Activated CD4-positive, alpha-beta T cell treated with anti-CD3 and anti-CD28 coated beads, Interleukin-2, amount 10 ng/mL, durations not matched to agents 7 days and 5 days (primary cell): Measurements from ENCODE around the gene EPHB1. TPM values are rescaled to one million over a fixed set of nuclear protein-coding genes. Genes with fewer than 3 reads are reported as not detected.

Source experiments
- CTCF ChIA-PET: fragments of 350-600 bp; sonication (Branson Sonifier 250); formaldehyde crosslinking; loops from one replicate; lab custom pipeline; 2021; ENCODE audit warnings: antibody characterized with exemption; lab: Charles Lee
- POLR2A ChIA-PET: fragments of 350-600 bp; sonication (Branson Sonifier 250); formaldehyde crosslinking; loops from one replicate; lab custom pipeline; 2021; ENCODE audit warnings: antibody characterized with exemption; lab: Charles Lee
- DNase-seq: peaks from one replicate; pipeline ENCODE4 v3.0.0-alpha.2; 2020
- H3K27ac Mint-ChIP-seq: one replicate; pipeline ENCODE4 v1.8.0; 2021; ENCODE audit warnings: mild to moderate bottlenecking, moderate library complexity, mixed read lengths
- H3K27me3 Mint-ChIP-seq: one replicate; pipeline ENCODE4 v1.8.0; 2021; ENCODE audit warnings: mixed read lengths
- H3K36me3 Mint-ChIP-seq: one replicate; pipeline ENCODE4 v1.8.0; 2021; ENCODE audit warnings: low read depth, mixed read lengths
- H3K4me1 Mint-ChIP-seq: one replicate; pipeline ENCODE4 v1.8.0; 2021; ENCODE audit warnings: mixed read lengths
- H3K4me3 Mint-ChIP-seq: one replicate; pipeline ENCODE4 v1.8.0; 2021; ENCODE audit warnings: mild to moderate bottlenecking, moderate library complexity, mixed read lengths
- H3K9me3 Mint-ChIP-seq: one replicate; pipeline ENCODE4 v1.8.0; 2021; ENCODE audit warnings: mixed read lengths
- total RNA-seq, 2 experiments: library from RNA; stranded (reverse); gene quantifications; one replicate each; pipeline ENCODE4 v1.2.3, GENCODE V29; 2021

The EPHB1 gene
- total RNA-seq, 2 experiments from 2014 or later: 1.2 to 1.8 TPM

GRCh38 chr3:135145581-135145980 is 350.5 kb downstream of the EPHB1 start:
- Mint-ChIP-seq H3K36me3 (no peaks in the 10 kb centered on the region), H3K9me3 (no peaks in the 10 kb centered on the region), H3K27me3 (no peaks in the 10 kb centered on the region), H3K4me3 (no peak overlapping the region), H3K27ac (no peak overlapping the region), H3K4me1 (no peaks in the 10 kb centered on the region)
- POLR2A ChIA-PET: no interaction called here
- CTCF ChIA-PET: no interaction called here
- DNase-seq: no peak

- ChIA-PET CTCF (no interaction called here), POLR2A (no interaction called here)
- Mint-ChIP-seq H3K27me3 (no peaks in the 10 kb centered on the region), H3K4me3 (no peak overlapping the region), H3K9me3 (no peaks in the 10 kb centered on the region), H3K4me1 (no peaks in the 10 kb centered on the region), H3K27ac (no peak overlapping the region), H3K36me3 (no peaks in the 10 kb centered on the region)
- no peak for DNase-seq
Observed at GRCh38 chr3:135147657-135148056, 352.6 kb downstream of the EPHB1 start.

- Mint-ChIP-seq H3K4me3 (no peak overlapping the region), H3K27ac (no peak overlapping the region), H3K27me3 (no peaks in the 10 kb centered on the region), H3K9me3 (no peaks in the 10 kb centered on the region), H3K4me1 (no peaks in the 10 kb centered on the region), H3K36me3 (no peaks in the 10 kb centered on the region)
- ChIA-PET CTCF (no interaction called here), POLR2A (no interaction called here)
- DNase-seq: no peak
Observed at GRCh38 chr3:135148398-135149020, 353.4 kb downstream of the EPHB1 start.

- DNase-seq: no peak
- H3K4me3 Mint-ChIP-seq: no peak overlapping the region
- H3K4me1 Mint-ChIP-seq: no peaks in the 10 kb centered on the region
- no peaks in the 10 kb centered on the region for H3K27me3 Mint-ChIP-seq
- CTCF ChIA-PET: interaction anchor here (0.6 kb wide), 1 partner anchor 23 kb away, joined by 3 read pairs; no protein-coding TSS in a partner anchor
- no peaks in the 10 kb centered on the region for H3K9me3 Mint-ChIP-seq
- no peak overlapping the region for H3K27ac Mint-ChIP-seq
- POLR2A ChIA-PET: no interaction called here
- no peaks in the 10 kb centered on the region for H3K36me3 Mint-ChIP-seq
Observed at GRCh38 chr3:135149707-135150681, 354.9 kb downstream of the EPHB1 start.

GRCh38 chr3:135154186-135154585 is 359.1 kb downstream of the EPHB1 start:
- Mint-ChIP-seq H3K27me3 (no peaks in the 10 kb centered on the region), H3K4me3 (no peak overlapping the region), H3K27ac (no peak overlapping the region), H3K36me3 (no peaks in the 10 kb centered on the region), H3K4me1 (no peaks in the 10 kb centered on the region), H3K9me3 (no peaks in the 10 kb centered on the region)
- DNase-seq: no peak
- ChIA-PET POLR2A (no interaction called here), CTCF (no interaction called here)

GRCh38 chr3:135155228-135155627 is 360.2 kb downstream of the EPHB1 start:
- DNase-seq: no peak
- CTCF ChIA-PET: no interaction called here
- no peaks in the 10 kb centered on the region for H3K27me3 Mint-ChIP-seq
- H3K4me3 Mint-ChIP-seq: no peak overlapping the region
- POLR2A ChIA-PET: no interaction called here
- H3K36me3 Mint-ChIP-seq: no peaks in the 10 kb centered on the region
- no peak overlapping the region for H3K27ac Mint-ChIP-seq
- H3K9me3 Mint-ChIP-seq: no peaks in the 10 kb centered on the region
- no peaks in the 10 kb centered on the region for H3K4me1 Mint-ChIP-seq

DNA sequence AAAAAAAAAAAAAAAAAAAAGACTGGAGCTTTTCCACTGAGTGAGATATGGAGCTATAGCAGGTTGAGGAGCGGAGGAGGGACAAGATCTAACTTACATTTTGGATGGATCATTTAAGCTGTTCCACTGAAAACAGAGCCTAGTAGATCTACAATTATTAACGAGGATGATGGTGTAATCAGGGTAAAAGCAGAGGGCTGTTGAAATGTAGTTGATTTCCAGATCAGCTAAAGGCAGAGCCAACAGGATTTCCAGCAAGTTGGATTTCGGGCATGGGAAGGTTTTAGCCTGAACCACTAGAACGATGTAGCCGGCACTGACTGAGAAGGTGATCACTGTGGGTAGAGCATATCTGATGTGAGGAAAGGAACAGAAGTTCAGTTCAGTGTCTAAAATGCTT is 360.7 kb downstream of the EPHB1 start:
- CTCF ChIA-PET: interaction anchor here (0.6 to 1.5 kb wide), 2 partner anchors 14 to 25 kb away, joined by 3 read pairs; no protein-coding TSS in a partner anchor
- H3K27me3 Mint-ChIP-seq: no peaks in the 10 kb centered on the region
- H3K36me3 Mint-ChIP-seq: no peaks in the 10 kb centered on the region
- POLR2A ChIA-PET: no interaction called here
- no peaks in the 10 kb centered on the region for H3K9me3 Mint-ChIP-seq
- no peak for DNase-seq
- H3K27ac Mint-ChIP-seq: no peak overlapping the region
- no peak overlapping the region for H3K4me3 Mint-ChIP-seq
- H3K4me1 Mint-ChIP-seq: no peaks in the 10 kb centered on the region

GRCh38 chr3:135157045-135157740 is 362.1 kb downstream of the EPHB1 start:
- POLR2A ChIA-PET: no interaction called here
- H3K36me3 Mint-ChIP-seq: no peaks in the 10 kb centered on the region
- CTCF ChIA-PET: interaction anchor here (1.5 kb wide), 1 partner anchor 24 kb away, joined by 3 read pairs; no protein-coding TSS in a partner anchor

DNA sequence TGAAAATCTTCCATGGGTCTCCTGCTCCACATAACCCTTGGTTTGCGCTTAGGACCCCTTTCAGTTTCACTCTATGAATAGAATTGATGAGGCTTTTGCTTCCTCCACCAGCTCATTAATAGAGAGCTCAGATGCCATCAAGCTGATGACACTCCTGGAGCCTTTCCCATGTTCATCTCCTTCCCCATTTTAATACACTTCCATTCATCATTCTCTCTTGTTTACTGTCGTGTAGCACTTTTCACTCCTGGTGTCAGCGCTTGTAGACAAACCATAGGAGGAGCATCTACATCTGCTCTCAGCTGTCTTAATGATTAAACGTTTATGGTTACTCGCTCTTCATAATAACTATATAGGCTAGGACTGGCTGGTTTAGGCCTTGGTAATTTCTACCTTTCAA is 363.5 kb downstream of the EPHB1 start:
- Mint-ChIP-seq H3K27ac (no peak overlapping the region), H3K36me3 (no peaks in the 10 kb centered on the region)
- POLR2A ChIA-PET: no interaction called here

More at GRCh38 chr3:135157045-135157740, 362.1 kb downstream of the EPHB1 start:
- Mint-ChIP-seq H3K4me3 (no peak overlapping the region), H3K27ac (no peak overlapping the region), H3K27me3 (no peaks in the 10 kb centered on the region), H3K4me1 (no peaks in the 10 kb centered on the region), H3K9me3 (no peaks in the 10 kb centered on the region)
- no peak for DNase-seq

DNA sequence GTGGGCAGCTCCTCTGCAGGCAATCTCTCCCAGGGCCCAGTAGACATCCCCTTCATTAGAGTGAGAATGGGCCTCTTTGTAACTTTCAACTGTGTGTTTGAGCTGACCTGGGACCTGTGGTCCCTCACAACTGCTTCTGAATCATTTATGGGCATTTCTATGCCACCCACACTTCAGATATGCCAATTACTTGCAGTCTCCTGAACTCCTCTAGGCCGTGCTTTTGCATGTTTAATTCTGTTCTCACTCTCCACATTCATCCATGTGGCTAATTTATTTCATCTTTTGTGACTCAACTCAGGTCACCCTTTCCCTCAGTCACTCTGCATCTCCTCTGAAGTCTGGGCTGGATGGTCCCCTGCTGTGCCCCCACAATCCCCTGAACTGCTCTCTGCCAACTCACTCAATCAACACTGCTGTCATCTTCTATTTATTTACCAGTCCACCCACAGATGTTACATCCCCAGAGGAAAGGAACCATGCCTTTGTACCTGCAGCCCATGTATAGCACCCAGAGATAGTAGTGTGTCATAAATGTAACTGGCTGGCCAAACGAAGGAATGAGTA is 364.7 kb downstream of the EPHB1 start:
- Mint-ChIP-seq H3K9me3 (no peaks in the 10 kb centered on the region), H3K4me3 (no peak overlapping the region), H3K27ac (no peak overlapping the region), H3K27me3 (no peaks in the 10 kb centered on the region), H3K36me3 (no peaks in the 10 kb centered on the region), H3K4me1 (no peaks in the 10 kb centered on the region)
- no peak for DNase-seq
- ChIA-PET POLR2A (no interaction called here), CTCF (no interaction called here)

More for the DNA sequence above, 363.5 kb downstream of the EPHB1 start:
- CTCF ChIA-PET: no interaction called here
- H3K4me3 Mint-ChIP-seq: no peak overlapping the region
- H3K9me3 Mint-ChIP-seq: no peaks in the 10 kb centered on the region
- no peak for DNase-seq
- no peaks in the 10 kb centered on the region for H3K4me1 Mint-ChIP-seq
- H3K27me3 Mint-ChIP-seq: no peaks in the 10 kb centered on the region

GRCh38 chr3:135161425-135161824 is 366.4 kb downstream of the EPHB1 start:
- ChIA-PET POLR2A (no interaction called here), CTCF (no interaction called here)
- Mint-ChIP-seq H3K27me3 (no peaks in the 10 kb centered on the region), H3K4me3 (no peak overlapping the region), H3K4me1 (no peaks in the 10 kb centered on the region), H3K9me3 (no peaks in the 10 kb centered on the region), H3K36me3 (no peaks in the 10 kb centered on the region), H3K27ac (no peak overlapping the region)
- no peak for DNase-seq

DNA sequence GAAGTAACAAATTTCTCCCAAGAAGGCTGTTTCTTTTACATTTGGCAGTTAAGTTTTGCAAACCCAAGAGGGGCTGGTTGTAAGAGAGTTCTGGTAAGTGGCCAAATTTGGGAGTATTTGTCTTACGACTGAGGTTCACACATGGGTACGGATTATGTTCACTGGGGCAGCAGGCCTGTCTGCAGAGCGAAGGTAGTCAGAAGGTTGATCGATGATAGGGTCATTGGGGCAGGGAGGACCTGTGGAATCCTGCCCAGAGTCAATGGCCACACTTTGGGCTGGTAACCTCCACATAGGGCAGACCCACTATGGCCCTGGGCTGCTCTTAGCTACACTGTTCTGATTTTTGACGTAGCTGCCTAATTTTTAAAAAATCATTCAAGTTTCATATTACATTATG is 368.6 kb downstream of the EPHB1 start:
- Mint-ChIP-seq H3K36me3 (no peaks in the 10 kb centered on the region), H3K27ac (no peak overlapping the region), H3K9me3 (no peaks in the 10 kb centered on the region), H3K27me3 (no peaks in the 10 kb centered on the region), H3K4me1 (no peaks in the 10 kb centered on the region), H3K4me3 (no peak overlapping the region)
- ChIA-PET CTCF (no interaction called here), POLR2A (no interaction called here)
- DNase-seq: no peak
